Measurements from ENCODE around the gene MADD.

The MADD gene

DNA sequence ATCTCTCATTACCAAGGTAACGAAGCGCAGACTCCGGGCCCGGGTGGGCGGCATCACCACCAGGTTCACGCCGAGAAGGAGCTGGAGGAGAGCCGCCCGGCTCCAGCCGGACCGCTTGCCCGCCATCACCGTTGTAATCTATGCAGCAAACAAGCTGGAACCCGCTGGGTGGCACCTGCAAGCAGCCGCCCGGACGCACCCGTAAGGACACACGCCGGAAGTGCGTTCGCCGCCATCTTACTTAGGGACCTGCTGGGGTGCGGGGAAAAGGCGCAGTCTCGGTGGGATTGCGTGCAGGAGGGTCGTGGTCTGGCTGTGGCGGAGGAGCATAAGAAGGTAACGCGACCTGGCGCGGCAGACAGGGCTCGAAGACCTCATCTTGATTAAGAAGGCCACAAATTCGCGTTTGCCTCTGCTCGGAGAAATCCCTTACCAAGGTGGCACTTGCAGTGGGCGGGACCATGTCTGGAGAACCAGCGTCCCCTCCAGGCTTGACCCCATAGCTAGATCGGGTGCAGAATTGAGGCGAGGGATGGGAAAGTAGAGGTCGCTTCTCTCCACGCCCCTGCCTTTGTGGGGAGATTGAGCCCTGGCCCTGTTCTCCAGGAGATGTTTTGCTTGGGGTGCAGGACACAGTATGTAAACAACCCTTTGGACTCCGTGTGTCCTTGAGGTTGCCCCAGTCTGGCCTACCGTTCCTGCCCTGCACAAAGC is 21.1 kb upstream of the MADD start, which contains the start of gene ACP2:
ACP2 (minus strand) TSS at position 151 of the 714 bp plus-strand sequence; CDS start at position 126, 25 bp downstream.
- peak within 1 kb of the TSS; percentile 98 for H3K4me3 ChIP-seq (ENCODE audit: low read length)
- peak; percentile 88 for DNase-seq (ENCODE audit: low read depth, low spot score)

GRCh38 chr11:47249378-47249715 is 20.6 kb upstream of the MADD start:
- H3K4me3 ChIP-seq (ENCODE audit: low read length): peak overlapping the region; percentile 98
- DNase-seq (ENCODE audit: low read depth, low spot score): no peak

- no peak for DNase-seq (ENCODE audit: low read depth, low spot score)
- H3K4me3 ChIP-seq (ENCODE audit: low read length): no peak overlapping the region
Observed at GRCh38 chr11:47251751-47252150, 18.2 kb upstream of the MADD start.

DNA sequence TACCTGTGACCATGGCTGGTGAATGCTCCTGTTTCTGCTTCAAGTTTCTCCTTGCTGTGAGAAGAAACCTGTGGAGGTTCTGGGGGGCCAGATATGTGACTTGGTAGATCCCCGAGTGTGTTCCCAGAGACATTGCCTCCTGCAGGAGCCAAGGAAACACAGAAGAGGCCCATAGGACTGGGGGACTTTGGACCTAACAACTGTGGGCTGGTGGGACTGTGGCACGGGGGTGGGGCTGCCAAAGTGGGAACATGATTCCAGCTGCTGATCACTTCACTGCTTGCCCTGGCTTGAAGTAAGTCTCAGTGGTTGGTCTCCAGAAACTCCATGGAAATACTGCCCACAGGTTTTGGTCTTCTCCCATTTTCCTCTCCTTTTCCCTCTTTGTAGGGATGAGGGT is 16.3 kb upstream of the MADD start:
- DNase-seq (ENCODE audit: low read depth, low spot score): no peak
- H3K4me3 ChIP-seq (ENCODE audit: low read length): no peak overlapping the region

DNA sequence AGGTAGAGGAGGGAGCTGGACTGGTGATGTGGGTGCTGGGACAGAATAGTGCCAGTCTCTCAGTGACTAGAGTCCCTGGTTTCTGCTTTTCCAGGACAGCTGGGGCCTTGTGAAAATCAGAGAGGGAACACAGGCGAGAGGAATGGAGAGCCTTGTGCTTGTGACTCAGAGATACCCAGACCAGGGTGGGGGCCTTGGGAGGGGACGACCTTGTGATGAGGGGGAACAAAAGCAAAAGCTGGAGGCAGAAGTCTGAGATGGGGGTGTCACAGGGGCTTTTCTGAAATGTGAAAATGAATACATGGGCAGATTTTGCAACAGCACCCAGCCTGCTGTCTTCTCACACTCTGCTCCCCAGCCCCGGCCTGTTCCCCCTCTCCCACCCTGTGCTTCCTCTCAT is 15.5 kb upstream of the MADD start:
- no peak for DNase-seq (ENCODE audit: low read depth, low spot score)
- no peak overlapping the region for H3K4me3 ChIP-seq (ENCODE audit: low read length)

DNA sequence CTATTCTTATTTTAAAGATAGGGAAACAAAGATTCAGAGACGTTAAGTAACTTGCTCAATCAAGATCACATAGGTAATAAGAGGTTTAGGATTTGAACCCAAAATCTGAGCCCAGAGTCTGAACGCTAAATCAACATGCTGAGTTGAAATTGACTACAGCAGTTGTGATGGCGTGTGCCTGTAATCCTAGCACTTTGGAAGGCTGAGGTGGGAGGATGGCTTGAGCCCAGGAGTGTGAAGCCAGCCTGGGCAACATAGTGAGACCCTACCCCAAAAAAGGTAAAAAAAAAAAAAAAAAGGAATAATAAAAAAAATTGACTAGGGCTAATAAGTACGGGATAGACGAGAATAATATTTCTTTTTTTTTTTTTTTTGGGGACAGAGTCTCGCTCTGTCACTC is 13.6 kb upstream of the MADD start:
- no peak for DNase-seq (ENCODE audit: low read depth, low spot score)
- H3K4me3 ChIP-seq (ENCODE audit: low read length): no peak overlapping the region

GRCh38 chr11:47257177-47257516 is 12.8 kb upstream of the MADD start:
- H3K4me3 ChIP-seq (ENCODE audit: low read length): no peak overlapping the region
- no peak for DNase-seq (ENCODE audit: low read depth, low spot score)

DNA sequence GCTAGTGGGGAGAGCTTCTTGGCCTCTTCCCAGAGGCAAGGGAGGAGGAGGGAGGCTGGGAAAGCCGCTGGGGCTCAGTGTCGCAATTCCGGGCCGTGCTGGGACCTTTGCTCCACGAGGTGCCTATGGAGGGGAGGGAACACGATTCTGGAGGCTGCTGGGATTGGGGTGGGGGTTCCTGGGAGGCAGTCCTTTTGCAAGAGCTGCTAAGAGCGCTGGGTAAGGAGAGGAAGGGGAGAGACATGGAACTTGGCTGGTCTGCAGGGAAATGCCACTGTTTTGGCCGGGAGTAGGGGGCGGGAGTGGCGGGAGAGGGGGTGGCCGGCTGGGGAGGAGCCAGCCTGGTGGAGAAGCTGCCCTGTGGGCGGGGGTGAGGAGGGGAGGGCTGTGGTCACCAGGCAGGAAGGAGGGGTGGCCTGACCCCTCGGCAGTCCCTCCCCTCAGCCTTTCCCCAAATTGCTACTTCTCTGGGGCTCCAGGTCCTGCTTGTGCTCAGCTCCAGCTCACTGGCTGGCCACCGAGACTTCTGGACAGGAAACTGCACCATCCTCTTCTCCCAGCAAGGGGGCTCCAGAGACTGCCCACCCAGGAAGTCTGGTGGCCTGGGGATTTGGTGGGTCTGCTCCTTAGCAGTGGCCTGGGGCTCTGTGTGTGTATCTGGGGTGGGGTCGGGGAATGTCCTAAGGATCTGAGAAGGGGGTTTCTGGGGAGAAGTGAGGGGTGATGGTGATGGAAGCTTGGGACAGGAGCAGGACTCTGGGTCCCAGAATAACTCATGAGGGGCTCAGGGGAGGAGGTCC is 12.2 kb upstream of the MADD start, which contains the start of gene NR1H3:
NR1H3 (plus strand) TSS at position 480 of the 800 bp plus-strand sequence. CDS start 1,221 bp downstream, outside the sequence.
- no peak within 1 kb of the TSS for H3K4me3 ChIP-seq (ENCODE audit: low read length)
- no peak for DNase-seq (ENCODE audit: low read depth, low spot score)

DNA sequence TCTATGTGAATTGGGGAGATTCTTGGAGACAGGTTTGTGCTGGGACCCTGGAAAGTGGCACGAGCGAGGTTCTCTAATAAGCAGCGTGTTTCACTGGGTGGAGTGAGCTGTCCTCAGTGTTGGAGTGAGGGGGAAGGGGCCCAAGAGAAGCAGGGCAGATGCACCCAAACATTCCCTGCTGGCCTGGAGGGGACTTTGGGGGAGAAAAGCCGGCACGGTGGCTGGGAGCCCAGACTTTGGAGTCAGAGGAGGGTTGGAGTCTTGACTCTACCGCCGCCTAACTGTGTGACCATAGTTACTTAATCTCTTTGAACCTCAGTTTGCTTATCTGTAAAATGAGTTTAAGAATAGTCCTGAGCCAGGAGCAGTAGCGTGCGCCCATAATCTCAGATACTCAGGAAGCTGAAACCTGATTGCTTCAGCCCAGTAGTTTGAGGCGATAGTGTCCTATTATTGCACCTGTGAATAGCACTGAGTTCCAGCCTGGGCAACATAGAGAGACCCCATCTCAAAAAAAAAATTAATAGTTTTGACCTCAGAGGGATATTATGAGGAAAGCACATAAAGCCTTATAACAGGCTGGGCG is 11.5 kb upstream of the MADD start:
- no peak for DNase-seq (ENCODE audit: low read depth, low spot score)
- H3K4me3 ChIP-seq (ENCODE audit: low read length): no peak overlapping the region

GRCh38 chr11:47259232-47259977 is 10.5 kb upstream of the MADD start:
- no peak overlapping the region for H3K4me3 ChIP-seq (ENCODE audit: low read length)
- no peak for DNase-seq (ENCODE audit: low read depth, low spot score)

GRCh38 chr11:47260366-47260765 is 9.6 kb upstream of the MADD start:
- no peak for DNase-seq (ENCODE audit: low read depth, low spot score)
- H3K4me3 ChIP-seq (ENCODE audit: low read length): no peak overlapping the region

DNA sequence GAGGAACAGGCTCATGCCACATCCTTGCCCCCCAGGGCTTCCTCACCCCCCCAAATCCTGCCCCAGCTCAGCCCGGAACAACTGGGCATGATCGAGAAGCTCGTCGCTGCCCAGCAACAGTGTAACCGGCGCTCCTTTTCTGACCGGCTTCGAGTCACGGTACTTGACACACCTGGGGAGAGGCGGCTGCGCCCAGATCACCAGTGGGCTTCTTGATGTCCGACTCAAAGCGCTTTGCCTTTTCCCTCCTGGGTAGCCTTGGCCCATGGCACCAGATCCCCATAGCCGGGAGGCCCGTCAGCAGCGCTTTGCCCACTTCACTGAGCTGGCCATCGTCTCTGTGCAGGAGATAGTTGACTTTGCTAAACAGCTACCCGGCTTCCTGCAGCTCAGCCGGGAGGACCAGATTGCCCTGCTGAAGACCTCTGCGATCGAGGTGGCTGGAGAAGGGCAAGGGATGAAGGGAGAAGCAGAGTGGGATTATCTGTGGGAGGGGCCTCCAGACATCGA is 8.6 kb upstream of the MADD start:
- no peak overlapping the region for H3K4me3 ChIP-seq (ENCODE audit: low read length)
- no peak for DNase-seq (ENCODE audit: low read depth, low spot score)

GRCh38 chr11:47264119-47264518 is 5.8 kb upstream of the MADD start:
- no peak overlapping the region for H3K4me3 ChIP-seq (ENCODE audit: low read length)
- no peak for DNase-seq (ENCODE audit: low read depth, low spot score)

DNA sequence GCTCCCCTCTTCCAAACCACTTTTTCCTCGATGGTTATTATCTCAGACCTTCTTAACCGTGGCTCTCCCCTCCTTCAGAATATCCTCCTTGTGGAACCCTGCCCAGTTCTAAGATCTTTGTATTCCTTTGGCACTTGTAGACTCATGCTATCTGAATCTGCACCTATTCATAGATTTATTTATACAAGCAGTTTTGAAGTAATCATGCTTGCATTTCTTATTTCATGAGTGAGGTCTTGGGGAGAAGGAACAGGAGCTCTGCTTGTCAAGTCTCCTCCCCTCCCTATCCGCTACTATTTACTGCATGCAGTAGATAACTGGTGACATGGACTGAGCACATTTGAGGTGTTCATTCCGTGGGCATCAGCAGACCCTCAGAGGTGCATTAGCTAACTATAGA is 5.4 kb upstream of the MADD start:
- no peak overlapping the region for H3K4me3 ChIP-seq (ENCODE audit: low read length)
- no peak for DNase-seq (ENCODE audit: low read depth, low spot score)

GRCh38 chr11:47267876-47268275 is 2.1 kb upstream of the MADD start:
- no peak overlapping the region for H3K4me3 ChIP-seq (ENCODE audit: low read length)
- DNase-seq (ENCODE audit: low read depth, low spot score): no peak

DNA sequence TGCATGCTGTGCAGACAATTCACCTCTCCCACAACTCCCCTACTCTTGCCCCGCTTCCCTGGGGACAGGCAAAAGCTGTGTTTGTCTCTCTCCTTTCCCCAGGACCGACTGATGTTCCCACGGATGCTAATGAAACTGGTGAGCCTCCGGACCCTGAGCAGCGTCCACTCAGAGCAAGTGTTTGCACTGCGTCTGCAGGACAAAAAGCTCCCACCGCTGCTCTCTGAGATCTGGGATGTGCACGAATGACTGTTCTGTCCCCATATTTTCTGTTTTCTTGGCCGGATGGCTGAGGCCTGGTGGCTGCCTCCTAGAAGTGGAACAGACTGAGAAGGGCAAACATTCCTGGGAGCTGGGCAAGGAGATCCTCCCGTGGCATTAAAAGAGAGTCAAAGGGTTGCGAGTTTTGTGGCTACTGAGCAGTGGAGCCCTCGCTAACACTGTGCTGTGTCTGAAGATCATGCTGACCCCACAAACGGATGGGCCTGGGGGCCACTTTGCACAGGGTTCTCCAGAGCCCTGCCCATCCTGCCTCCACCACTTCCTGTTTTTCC is 1.4 kb upstream of the MADD start:
- peak overlapping the region; percentile 58 for H3K4me3 ChIP-seq (ENCODE audit: low read length)
- no peak for DNase-seq (ENCODE audit: low read depth, low spot score)

DNA sequence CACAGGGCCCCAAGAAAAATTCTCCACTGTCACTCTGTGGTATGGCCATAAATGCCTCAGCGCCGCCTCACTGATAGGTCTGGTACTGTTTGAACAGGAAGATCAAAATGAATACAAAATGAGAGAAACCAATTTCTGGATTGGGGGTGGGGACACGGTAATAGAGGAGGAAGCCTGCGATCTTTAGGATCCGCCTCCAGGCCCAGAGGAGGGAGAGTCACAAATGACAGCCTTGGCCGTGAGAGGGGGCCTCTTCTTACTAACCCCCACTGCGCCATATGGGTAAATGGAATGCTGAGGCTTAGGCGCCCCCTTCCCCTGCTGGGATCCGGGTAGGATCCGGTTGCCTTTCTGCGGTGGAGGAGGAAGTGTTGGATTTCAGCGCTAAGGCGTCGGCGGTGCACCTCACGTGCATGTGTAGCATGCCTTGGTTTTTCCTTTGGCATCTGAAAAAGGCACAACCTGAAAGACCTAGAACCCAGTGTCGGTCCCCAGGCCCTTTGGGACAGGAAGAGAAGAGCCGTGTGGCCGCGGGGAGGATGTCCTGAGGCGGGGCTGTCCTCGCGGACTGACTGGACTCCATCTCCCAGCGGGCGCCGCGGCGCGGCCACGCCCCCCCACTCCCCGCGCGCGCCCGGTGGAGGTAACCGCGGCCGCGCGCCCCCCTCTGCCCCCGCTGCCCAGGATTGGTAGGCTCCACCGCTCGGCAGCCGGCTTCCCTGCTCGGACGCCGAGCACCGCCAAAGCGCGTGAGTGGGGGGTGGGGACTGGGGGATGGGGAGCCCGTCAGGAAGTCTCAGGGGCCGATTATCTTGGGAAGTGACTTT is 718 bp upstream of the MADD start:
- H3K4me3 ChIP-seq (ENCODE audit: low read length): peak overlapping the region; percentile 58
- DNase-seq (ENCODE audit: low read depth, low spot score): peak; percentile 90
